NCI-H1694 treated with DMSO at 0.1 percent for 48 hours (cell line): Measurements from ENCODE around the gene DOP1A.

Source experiments
- DNase-seq: peaks from one replicate; lab custom pipeline; 2025; lab: John Stamatoyannopoulos, UW

Gene DOP1A

DNA sequence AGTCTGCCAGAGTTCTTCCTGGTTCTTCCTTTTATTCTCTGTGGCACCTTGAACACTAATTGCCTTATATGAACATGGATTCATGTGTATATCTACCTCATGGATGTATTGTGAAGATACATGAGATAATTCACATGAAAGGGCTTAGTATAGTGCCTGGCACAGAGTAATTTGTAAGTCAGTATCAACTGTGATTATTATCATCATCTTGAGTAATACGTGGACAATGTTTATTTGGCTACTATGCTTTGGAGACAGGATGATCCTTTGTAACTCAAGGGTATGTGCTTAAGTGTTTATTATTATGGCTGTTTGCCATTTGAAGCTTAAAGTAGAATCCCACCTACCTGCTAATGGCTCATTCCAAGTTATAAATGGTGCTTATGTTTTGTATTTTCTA, 16.0 kb downstream of the DOP1A start:
- no peak for DNase-seq

DNA sequence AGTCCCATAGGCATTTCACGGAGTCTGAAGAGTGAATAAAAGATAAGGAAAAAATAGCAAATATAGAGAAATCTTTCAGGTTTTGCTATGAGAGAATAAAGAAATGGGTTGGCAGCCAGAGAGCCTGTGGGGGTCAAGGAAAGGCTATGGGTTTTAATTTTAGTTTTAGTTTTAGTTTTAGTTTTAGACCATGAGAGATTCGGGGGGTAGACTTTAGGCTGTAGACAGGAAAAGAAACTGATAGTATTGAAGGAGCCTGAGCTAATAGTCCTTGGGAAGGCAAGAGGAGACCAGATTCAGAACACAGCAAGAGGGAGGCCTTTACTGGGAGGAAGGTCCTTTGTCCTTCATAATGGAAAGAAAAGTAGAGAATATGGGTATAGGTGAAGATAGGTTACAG, 19.3 kb downstream of the DOP1A start:
- no peak for DNase-seq

GRCh38 chr6:83092756-83093399, 25.4 kb downstream of the DOP1A start:
- no peak for DNase-seq

DNA sequence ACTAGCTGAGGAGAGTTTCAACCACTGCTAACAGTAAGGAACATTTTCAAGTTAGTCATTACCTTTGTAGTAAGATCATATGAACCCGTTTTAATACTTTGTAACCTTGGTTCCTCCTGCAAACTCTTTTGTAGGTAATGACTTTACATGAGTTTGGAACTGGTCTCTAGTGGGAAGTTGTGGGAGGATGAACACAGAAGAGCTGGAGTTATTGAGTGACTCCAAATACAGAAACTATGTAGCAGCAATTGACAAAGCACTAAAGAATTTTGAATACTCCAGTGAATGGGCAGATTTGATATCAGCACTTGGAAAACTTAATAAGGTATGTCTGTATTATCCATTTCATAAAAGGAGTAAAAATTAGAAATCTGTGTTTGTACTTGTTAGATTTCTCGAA, 29.3 kb downstream of the DOP1A start:
- DNase-seq, result no peak

- DNase-seq, result no peak
Measured at GRCh38 chr6:83097204-83097603, 29.7 kb downstream of the DOP1A start.

GRCh38 chr6:83097675-83098074, 30.2 kb downstream of the DOP1A start:
- DNase-seq, result no peak

DNA sequence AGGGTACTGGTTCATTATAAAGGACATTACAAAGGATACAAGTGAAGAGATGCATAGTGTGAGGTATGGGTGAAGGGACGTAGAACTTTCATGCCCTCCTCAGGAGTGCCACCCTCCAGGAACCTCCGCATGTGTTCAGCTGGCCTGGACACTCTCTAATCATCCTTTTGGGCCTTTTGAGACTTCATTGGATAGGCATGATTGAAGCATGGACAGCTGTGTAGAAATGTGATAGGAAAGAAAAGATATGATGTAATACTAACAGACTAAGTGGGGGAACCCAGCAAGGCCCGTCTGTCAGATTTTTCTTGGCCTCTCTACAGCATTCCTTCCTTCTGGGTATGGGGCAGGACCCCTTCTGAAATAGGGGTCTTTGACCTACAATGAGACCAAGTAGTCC, 31.1 kb downstream of the DOP1A start:
- DNase-seq, result no peak

DNA sequence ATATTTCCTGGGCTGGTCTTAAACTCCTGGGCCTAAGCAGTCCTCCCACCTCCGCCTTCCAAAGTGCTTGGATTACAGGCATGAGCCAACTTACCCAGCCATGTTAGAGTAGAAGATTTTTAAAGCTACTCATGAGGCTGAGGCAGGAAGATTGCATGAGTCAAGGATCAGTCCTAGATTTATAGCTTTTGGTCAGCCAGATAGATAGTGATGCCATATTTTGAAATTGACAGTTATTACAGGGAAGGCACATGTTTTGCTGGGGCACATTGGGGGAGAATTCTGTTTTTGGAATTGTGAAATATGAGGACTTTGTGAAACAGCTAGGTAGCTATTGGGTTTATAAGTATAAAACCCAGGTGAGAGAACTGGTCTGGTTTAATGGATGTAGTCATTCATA, 40.9 kb downstream of the DOP1A start:
- no peak for DNase-seq

GRCh38 chr6:83113258-83113657, 45.8 kb downstream of the DOP1A start:
- DNase-seq, result no peak

DNA sequence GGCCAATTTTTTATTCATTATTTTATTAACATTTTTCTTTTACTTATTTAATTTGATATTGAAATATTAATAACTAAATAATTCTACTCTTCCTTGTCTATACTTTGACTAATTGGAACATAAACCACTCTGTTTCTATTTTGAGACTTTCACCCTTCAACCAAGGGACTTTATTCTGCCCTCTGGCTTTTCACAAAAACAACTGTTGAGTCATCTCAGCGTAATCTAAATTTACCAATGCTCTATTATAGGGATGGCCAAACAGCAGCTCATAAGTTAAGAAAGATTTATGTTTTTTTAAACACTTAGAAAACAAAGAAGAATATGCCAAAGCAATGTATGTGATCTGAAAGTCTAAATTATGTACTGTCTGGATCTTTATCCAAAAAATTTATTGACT, 46.7 kb downstream of the DOP1A start:
- no peak for DNase-seq

- DNase-seq, result no peak
Measured at GRCh38 chr6:83117802-83118201, 50.3 kb downstream of the DOP1A start.

- no peak for DNase-seq
Measured at GRCh38 chr6:83119742-83120300, 52.4 kb downstream of the DOP1A start.

DNA sequence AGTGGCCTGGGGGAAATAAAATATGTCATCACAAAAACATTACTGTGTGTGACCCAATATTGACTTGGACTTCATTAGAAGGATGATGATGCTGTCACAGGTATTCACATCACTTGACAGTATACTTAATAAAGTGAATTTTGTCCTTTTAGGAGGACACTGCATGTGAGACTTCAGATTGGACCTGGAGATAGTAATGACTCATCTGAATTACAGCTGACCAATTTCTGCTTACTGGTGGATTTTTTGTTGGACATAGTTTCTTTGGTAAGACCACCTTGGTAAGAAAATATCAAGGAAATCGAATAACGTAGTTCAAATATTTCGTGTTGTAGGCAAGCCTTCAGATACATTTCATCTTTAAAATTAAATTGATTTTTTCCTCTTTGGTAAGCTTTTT, 57.1 kb downstream of the DOP1A start:
- no peak for DNase-seq

DNA sequence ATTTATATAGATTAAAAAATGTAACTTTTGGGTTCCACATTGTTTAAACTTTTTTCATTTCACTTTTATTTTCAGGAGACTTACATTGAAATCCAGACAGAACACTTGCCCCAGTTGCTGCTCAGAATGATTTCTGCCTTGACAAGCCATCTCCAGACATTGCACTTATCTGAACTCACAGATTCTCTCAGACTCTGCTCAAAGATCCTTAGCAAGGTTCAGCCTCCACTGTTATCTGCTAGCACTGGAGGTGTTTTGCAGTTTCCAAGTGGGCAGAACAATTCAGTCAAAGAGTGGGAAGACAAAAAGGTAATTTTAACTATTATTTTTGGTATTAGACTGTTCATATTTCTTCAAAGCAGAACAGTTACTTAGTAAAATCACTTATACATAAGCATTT, 58.0 kb downstream of the DOP1A start:
- no peak for DNase-seq

- DNase-seq, result no peak
Measured at GRCh38 chr6:83126223-83126622, 58.8 kb downstream of the DOP1A start.

- DNase-seq, result no peak
Measured at GRCh38 chr6:83126807-83127206, 59.3 kb downstream of the DOP1A start.

DNA sequence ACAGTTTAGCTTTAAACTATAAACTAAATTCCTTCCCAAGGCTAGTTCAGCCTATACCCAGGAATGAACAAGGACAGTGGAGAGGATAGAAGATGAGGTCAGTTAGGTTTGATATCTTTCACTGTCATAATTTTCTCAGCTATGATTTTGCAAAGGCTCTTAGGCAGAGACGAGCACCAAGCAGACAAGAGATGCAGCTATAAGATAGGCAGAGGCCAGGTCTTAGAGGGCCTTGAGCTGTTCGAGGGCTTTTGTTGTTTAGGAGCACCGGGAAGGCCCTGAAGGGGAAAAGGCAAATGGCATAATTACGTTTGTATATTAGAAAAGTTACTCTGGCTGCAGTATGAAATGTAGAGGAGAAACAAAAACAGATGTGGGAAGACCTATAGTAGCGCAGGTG, 59.8 kb downstream of the DOP1A start:
- no peak for DNase-seq

- no peak for DNase-seq
Measured at GRCh38 chr6:83127976-83128375, 60.5 kb downstream of the DOP1A start.

DNA sequence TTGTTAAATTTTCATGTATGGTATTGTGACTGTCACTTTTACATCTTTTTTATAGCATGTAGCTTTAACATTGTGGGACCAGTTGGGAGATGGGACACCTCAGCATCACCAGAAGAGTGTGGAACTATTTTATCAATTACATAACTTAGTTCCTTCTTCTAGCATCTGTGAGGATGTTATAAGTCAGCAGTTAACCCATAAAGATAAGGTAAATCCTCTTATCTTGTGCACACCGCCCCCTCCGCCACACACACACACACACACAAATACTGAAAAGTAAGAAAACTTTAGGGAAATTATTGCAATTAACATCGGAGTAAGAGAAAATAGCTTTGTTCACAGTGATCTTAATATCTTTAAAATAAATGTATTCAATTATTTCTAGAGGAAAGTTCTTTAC, 64.7 kb downstream of the DOP1A start:
- DNase-seq, result no peak

- DNase-seq, result no peak
Measured at GRCh38 chr6:83138118-83138722, 70.7 kb downstream of the DOP1A start.

GRCh38 chr6:83138758-83139157, 71.3 kb downstream of the DOP1A start:
- no peak for DNase-seq

- DNase-seq, result no peak
Measured at GRCh38 chr6:83151114-83151513, 83.6 kb downstream of the DOP1A start.

DNA sequence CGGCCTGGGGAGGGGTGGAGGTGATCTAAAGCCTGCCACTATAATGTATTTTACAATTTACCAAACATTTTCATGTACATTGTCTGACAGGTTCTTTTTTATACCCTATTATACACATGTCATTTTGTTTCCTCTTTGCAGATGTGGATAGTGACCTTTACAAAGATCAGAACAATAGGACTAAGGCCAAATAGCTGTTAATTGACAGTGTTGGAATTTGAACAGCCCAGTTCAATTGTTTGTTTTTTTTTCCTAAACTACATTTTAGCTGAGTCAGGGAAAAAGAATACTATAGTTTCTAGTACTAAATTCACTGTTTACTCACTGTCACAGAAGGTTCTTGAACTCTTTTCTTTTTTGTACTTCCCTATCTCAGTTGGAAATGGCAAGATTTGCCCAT, 85.4 kb downstream of the DOP1A start:
- no peak for DNase-seq
